Neural cell (in vitro differentiated cells): ENCODE data around the gene CCDC7. TPM values are rescaled to one million over a fixed set of nuclear protein-coding genes. Genes with fewer than 3 reads are reported as not detected.

Experiments
- H2AFZ ChIP-seq: fragments of 200-600, 300-800 bp; sonication (generic), shearing (Covaris generic); 2 replicates; pipeline ENCODE4 v1.6.0; 2014; ENCODE audit warnings: low read depth, mild to moderate bottlenecking, antibody characterized with exemption, low read length, moderate library complexity
- H3F3A ChIP-seq: fragments of 200-600 bp; shearing (Covaris generic); 2 replicates; pipeline ENCODE4 v1.6.1; 2016; ENCODE audit warnings: mild to moderate bottlenecking, moderate library complexity, mixed read lengths, antibody characterized with exemption, low read length; ENCODE audit not compliant: insufficient read depth, poor library complexity, severe bottlenecking
- H3K27ac ChIP-seq: fragments of 200-600, 300-800 bp; sonication (generic), shearing (Covaris generic); 2 replicates; pipeline ENCODE4 v1.5.1; 2014; ENCODE audit warnings: mild to moderate bottlenecking, low read length, moderate library complexity
- H3K27me3 ChIP-seq: fragments of 300-800, 200-600 bp; sonication (generic), shearing (Covaris generic); 2 replicates; pipeline ENCODE4 v1.6.0; 2014; ENCODE audit warnings: mild to moderate bottlenecking, low read depth, low read length, moderate library complexity; ENCODE audit not compliant: insufficient read depth
- H3K36me3 ChIP-seq: fragments of 300-800, 200-600 bp; sonication (generic), shearing (Covaris generic); 2 replicates; pipeline ENCODE4 v1.5.1; 2014; ENCODE audit warnings: mild to moderate bottlenecking, antibody characterized with exemption, low read length, moderate library complexity; ENCODE audit not compliant: insufficient read depth
- H3K4me2 ChIP-seq: fragments of 300-800, 200-600 bp; sonication (generic), shearing (Covaris generic); 2 replicates; pipeline ENCODE4 v1.6.0; 2014; ENCODE audit warnings: mild to moderate bottlenecking, low read length
- H3K4me3 ChIP-seq: fragments of 300-800, 200-600 bp; sonication (generic), shearing (Covaris generic); 2 replicates; pipeline ENCODE4 v1.5.1; 2014; ENCODE audit warnings: mild to moderate bottlenecking, low read length, moderate library complexity
- H3K79me2 ChIP-seq: fragments of 200-600 bp; shearing (Covaris generic); replicated peaks from 2 replicates; pipeline ENCODE4 v1.6.0; 2014; ENCODE audit warnings: mild to moderate bottlenecking, low read length, moderate library complexity; ENCODE audit not compliant: insufficient read depth
- H3K9ac ChIP-seq: fragments of 300-800, 200-600 bp; sonication (generic), shearing (Covaris generic); 2 replicates; pipeline ENCODE4 v1.6.1; 2016; ENCODE audit warnings: mild to moderate bottlenecking, low read length, mixed read lengths
- H3K9me2 ChIP-seq: fragments of 200-600 bp; shearing (Covaris generic); 2 replicates; pipeline ENCODE4 v1.6.1; 2016; ENCODE audit warnings: mild to moderate bottlenecking, low read length, mixed read lengths; ENCODE audit not compliant: insufficient read depth
- H3K9me3 ChIP-seq: fragments of 200-600, 300-800 bp; sonication (generic), shearing (Covaris generic); 2 replicates; pipeline ENCODE4 v1.6.1; 2016; ENCODE audit warnings: mild to moderate bottlenecking, mixed run types, low read length, moderate library complexity, mixed read lengths
- H4K20me1 ChIP-seq: fragments of 200-600 bp; shearing (Covaris generic); 2 replicates; pipeline ENCODE4 v1.6.1; 2016; ENCODE audit warnings: mild to moderate bottlenecking, mixed run types; ENCODE audit not compliant: insufficient read depth
- EP300 ChIP-seq: fragments of 450-650 bp; conservative IDR thresholded peaks from 2 replicates; pipeline ENCODE4 v1.6.1; 2014; ENCODE audit warnings: antibody characterized with exemption, mild to moderate bottlenecking, moderate library complexity; ENCODE audit not compliant: poor library complexity, severe bottlenecking
- EZH2 ChIP-seq: fragments of 200-600, 300-800 bp; shearing (Covaris generic), sonication (generic); IDR thresholded peaks from 2 replicates; pipeline ENCODE4 v1.6.1; 2014; ENCODE audit warnings: antibody characterized with exemption, low read length, borderline replicate concordance, mild to moderate bottlenecking; ENCODE audit not compliant: insufficient read depth, poor library complexity, severe bottlenecking
- MXI1 ChIP-seq: fragments of 450-650 bp; conservative IDR thresholded peaks from 2 replicates; pipeline ENCODE4 v1.6.1; 2014; ENCODE audit warnings: antibody characterized with exemption, mild to moderate bottlenecking; ENCODE audit not compliant: poor library complexity, severe bottlenecking
- POLR2AphosphoS5 ChIP-seq: IDR thresholded peaks from 2 replicates; pipeline ENCODE4 v1.6.1; 2012
- RAD21 ChIP-seq: fragments of 450-650 bp; conservative IDR thresholded peaks from 2 replicates; pipeline ENCODE4 v1.6.1; 2014; ENCODE audit warnings: antibody characterized with exemption, mild to moderate bottlenecking, moderate library complexity
- SMC3 ChIP-seq: fragments of 450-650 bp; conservative IDR thresholded peaks from 2 replicates; pipeline ENCODE4 v1.6.1; 2014; ENCODE audit warnings: antibody characterized with exemption, mild to moderate bottlenecking, moderate library complexity; ENCODE audit not compliant: poor library complexity
- TAF1 ChIP-seq: IDR thresholded peaks from 2 replicates; pipeline ENCODE4 v1.6.1; 2012; ENCODE audit warnings: low read depth
- polyA plus RNA-seq: library from polyadenylated mRNA; depleted of rRNA; stranded (reverse); fragments of >200 nt; gene quantifications from 2 replicates; pipeline ENCODE4 v1.2.3, GENCODE V29; 2014
- TF ChIP-seq, protein P1 (sequence below): fragments of 450-650 bp; IDR thresholded peaks from 2 replicates; pipeline ENCODE4 v1.5.1; 2014; ENCODE audit warnings: antibody characterized with exemption, mild to moderate bottlenecking, moderate library complexity; ENCODE audit not compliant: poor library complexity, severe bottlenecking
- TF ChIP-seq, protein P2 (sequence below): IDR thresholded peaks from 2 replicates; pipeline ENCODE4 v1.6.1; 2012; ENCODE audit warnings: borderline replicate concordance

Gene CCDC7
- polyA plus RNA-seq, 1 donor from 2014 or later: 5.1 TPM

DNA sequence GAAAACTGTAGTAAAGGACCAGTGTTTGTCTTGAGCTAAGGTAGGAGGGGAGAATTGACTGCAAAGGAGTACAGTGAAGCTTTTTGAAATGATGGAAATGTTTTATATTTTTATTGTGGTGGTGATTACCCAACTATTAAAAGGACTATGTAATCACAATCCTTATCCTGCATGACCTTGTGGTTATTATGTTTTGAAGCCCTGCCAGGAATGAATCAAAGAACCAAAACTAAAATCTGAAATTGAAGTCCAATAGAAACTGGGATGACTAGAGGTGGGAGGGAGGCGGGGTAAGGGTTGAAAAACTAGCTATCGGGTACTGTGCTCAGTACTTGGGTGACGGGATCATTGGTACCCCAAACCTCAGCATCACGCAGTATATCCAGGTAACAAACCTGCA, 8.2 kb downstream of the CCDC7 start:
- Histone ChIP-seq H2AFZ (no peak overlapping the region), H3K9me3 (no peaks in the 10 kb centered on the region), H3K36me3 (no peaks in the 10 kb centered on the region), H3K4me3 (no peak overlapping the region), H3K9me2 (no peaks in the 10 kb centered on the region), H3F3A (no peaks in the 10 kb centered on the region), H3K27me3 (no peaks in the 10 kb centered on the region), H3K9ac (no peak overlapping the region), H3K4me2 (no peak overlapping the region), H3K79me2 (no peaks in the 10 kb centered on the region), H3K27ac (no peak overlapping the region), H4K20me1 (no peaks in the 10 kb centered on the region)
- TF ChIP-seq EP300: no peak
- TF ChIP-seq RAD21: no peak
- TF ChIP-seq, protein P1, sequence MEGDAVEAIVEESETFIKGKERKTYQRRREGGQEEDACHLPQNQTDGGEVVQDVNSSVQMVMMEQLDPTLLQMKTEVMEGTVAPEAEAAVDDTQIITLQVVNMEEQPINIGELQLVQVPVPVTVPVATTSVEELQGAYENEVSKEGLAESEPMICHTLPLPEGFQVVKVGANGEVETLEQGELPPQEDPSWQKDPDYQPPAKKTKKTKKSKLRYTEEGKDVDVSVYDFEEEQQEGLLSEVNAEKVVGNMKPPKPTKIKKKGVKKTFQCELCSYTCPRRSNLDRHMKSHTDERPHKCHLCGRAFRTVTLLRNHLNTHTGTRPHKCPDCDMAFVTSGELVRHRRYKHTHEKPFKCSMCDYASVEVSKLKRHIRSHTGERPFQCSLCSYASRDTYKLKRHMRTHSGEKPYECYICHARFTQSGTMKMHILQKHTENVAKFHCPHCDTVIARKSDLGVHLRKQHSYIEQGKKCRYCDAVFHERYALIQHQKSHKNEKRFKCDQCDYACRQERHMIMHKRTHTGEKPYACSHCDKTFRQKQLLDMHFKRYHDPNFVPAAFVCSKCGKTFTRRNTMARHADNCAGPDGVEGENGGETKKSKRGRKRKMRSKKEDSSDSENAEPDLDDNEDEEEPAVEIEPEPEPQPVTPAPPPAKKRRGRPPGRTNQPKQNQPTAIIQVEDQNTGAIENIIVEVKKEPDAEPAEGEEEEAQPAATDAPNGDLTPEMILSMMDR: no peak

DNA sequence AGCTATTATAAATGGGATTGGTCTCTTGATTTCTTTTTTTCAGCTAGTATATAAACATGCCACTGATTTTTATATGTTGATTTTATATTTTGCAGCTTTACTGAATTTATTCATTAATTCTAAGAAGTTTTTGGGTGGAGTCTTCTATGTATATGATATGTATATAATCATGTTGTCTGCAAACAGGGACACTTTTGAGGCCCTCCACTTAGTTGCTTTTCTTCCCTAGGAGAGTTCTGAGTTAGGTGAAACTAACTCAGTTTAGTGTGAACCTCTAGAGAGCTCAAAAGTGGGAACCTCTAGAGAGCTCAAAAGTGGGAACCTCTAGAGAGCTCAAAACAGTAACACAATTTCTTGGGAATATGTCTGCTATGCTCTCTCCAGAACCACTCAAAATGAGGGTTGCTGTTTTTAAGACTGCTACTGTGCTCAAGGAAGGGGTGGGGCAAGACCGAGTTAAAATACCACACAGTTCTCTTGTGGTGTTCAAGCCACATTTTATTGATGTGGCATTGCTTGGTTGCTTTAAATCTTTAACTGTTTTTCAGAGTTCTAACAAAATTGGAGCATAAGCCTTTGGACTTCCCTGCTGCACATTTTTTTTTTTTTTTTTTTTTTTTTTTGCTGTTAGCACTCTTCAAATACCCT, 13.2 kb downstream of the CCDC7 start:
- Histone ChIP-seq H3K9me2 (no peaks in the 10 kb centered on the region), H3K4me3 (no peak overlapping the region), H3K9me3 (no peaks in the 10 kb centered on the region), H3K36me3 (no peaks in the 10 kb centered on the region), H3K27me3 (no peaks in the 10 kb centered on the region), H3K27ac (no peak overlapping the region), H3K4me2 (no peak overlapping the region), H3K9ac (no peak overlapping the region), H4K20me1 (no peaks in the 10 kb centered on the region), H3F3A (no peaks in the 10 kb centered on the region), H3K79me2 (no peaks in the 10 kb centered on the region), H2AFZ (no peak overlapping the region)
- TF ChIP-seq, protein P1: no peak
- no peak for TF ChIP-seq EZH2
- no peak for TF ChIP-seq EP300
- TF ChIP-seq POLR2AphosphoS5: no peak
- no peak for TF ChIP-seq TAF1
- no peak for TF ChIP-seq SMC3
- no peak for TF ChIP-seq RAD21
- no peak for TF ChIP-seq MXI1
- TF ChIP-seq, protein P2, sequence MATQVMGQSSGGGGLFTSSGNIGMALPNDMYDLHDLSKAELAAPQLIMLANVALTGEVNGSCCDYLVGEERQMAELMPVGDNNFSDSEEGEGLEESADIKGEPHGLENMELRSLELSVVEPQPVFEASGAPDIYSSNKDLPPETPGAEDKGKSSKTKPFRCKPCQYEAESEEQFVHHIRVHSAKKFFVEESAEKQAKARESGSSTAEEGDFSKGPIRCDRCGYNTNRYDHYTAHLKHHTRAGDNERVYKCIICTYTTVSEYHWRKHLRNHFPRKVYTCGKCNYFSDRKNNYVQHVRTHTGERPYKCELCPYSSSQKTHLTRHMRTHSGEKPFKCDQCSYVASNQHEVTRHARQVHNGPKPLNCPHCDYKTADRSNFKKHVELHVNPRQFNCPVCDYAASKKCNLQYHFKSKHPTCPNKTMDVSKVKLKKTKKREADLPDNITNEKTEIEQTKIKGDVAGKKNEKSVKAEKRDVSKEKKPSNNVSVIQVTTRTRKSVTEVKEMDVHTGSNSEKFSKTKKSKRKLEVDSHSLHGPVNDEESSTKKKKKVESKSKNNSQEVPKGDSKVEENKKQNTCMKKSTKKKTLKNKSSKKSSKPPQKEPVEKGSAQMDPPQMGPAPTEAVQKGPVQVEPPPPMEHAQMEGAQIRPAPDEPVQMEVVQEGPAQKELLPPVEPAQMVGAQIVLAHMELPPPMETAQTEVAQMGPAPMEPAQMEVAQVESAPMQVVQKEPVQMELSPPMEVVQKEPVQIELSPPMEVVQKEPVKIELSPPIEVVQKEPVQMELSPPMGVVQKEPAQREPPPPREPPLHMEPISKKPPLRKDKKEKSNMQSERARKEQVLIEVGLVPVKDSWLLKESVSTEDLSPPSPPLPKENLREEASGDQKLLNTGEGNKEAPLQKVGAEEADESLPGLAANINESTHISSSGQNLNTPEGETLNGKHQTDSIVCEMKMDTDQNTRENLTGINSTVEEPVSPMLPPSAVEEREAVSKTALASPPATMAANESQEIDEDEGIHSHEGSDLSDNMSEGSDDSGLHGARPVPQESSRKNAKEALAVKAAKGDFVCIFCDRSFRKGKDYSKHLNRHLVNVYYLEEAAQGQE: no peak
